ENCODE measurements around the gene GDI2.
"Not testable (repeated sequence)": the region's sequence is repeated elsewhere in the genome, so short reads cannot be mapped to it uniquely, and the experiment has no call there.

The GDI2 gene

DNA sequence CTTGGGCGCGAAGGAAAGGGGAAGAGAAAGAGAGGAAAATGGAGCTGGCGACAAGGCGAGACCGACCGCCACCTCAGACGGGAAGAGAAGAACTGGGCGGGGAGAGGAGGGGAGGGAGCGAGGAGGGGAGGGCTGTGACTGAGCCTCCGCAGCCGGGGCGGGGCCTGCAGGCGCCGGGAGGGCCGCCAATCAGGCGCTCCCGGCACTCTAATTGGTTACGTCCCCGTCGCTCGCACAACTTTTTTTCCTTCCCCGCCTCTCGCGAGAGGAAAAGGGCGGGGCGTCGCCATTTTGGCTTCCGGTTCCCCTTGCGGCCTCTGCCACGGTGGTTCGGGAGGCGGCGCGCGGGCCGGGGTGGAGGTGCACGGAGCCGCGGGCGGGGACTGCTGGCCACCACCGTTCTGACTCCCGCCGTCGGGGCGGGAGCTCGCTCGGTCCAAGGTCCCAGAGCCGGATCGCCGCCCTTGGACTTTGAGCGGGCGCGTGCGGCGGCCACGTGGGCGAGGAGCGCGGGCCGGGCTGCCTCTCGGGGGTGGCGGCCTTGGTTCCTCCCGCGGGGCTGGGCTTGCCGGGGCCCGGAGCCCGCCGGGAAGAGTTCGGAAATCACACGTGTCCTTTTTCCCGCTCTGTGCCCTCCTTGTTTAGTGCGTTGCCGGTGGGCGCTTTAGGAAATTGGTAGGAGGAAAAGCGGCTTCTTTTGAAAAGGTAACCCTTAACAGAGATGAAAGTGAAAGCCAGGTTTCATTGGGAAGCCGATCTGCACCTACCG, at the start of gene GDI2:
TSS of gene GDI2 (minus strand) at position 94 of the 769 bp plus-strand sequence. CDS start 176 bp downstream, outside the sequence.
- peak; percentile 91 for DNase-seq

DNA sequence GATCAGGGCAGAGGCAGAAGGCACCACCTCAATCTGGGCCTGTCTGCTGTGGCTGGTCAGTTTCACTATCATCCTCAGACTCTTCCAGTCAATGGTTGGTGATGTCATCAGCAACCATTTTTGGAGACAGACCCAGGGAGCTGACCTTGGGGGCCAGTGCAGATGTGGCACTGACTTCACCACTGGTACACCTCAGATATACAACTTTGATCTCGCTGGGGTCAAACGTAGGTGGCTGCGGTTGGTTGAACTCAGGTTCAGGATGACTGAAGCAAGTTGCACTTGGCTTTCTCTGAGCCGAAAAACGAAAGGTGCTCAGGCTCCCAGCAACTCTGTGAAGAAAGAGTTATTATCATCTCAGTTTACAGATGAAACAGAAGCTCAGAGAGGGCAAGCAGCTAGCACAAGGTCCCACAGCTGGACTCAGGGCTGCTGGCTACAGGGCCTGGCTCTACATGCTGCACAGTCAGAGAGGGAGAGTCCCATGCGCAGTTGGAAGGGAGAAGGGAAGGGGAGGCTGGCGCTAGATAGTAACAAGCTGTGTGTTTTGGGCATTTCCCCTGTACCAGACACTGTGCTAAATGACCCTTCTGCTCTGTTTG, 49.2 kb upstream of the GDI2 start:
- DNase-seq = no peak

DNA sequence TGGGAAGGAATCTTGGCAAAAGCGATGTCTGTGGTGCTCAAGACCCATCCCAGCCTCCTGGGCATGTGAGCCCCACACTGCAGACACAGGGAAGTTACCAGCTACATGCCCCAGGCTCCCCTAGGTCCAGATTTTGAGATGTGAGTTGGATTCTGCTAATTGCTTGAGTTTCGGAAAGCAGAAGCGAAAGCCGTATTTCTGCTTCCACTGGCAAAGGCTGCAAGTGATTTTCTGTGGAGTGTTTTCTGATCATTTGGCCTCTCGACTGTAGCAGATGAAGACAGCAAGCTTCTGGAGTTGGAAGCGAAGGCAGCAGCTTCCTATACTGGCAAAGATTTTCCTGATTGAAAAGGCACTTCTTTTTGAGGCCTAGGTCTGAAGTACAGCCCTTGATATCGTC, 46.8 kb upstream of the GDI2 start:
- no peak for DNase-seq

DNA sequence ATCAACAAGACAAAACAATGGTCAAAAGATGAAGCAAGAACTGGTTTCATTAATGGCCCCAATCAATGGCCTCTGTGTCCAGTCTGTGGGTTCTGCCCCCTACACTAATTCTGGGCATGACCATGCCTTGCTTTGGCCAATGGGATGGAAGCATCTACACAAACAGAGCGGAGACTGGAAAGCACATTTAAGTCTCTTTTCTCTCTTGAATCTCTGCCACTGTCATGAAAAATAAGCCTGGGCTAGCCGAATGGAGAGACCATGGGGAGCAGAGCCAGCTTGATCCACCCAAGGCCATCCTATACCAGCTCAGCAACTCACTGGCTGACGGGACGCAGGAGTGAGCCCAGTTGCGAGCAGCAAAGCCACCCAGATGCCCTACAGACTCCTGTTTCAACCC, 45.6 kb upstream of the GDI2 start:
- DNase-seq = no peak

DNA sequence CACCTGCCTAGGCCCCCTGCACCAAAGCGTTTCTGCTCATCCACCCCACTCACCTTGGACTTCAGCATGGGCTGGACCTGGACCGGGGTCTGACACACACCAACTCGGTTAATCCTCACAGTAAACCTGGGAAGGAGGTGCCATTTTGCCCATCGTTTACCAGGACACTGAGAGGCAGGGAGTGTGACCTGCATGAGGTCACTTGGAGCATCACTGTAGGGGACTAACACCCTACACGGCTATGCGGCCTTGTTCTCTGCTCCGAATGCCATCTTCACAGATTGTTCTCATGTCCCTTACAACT, 43.4 kb upstream of the GDI2 start:
- no peak for DNase-seq

DNA sequence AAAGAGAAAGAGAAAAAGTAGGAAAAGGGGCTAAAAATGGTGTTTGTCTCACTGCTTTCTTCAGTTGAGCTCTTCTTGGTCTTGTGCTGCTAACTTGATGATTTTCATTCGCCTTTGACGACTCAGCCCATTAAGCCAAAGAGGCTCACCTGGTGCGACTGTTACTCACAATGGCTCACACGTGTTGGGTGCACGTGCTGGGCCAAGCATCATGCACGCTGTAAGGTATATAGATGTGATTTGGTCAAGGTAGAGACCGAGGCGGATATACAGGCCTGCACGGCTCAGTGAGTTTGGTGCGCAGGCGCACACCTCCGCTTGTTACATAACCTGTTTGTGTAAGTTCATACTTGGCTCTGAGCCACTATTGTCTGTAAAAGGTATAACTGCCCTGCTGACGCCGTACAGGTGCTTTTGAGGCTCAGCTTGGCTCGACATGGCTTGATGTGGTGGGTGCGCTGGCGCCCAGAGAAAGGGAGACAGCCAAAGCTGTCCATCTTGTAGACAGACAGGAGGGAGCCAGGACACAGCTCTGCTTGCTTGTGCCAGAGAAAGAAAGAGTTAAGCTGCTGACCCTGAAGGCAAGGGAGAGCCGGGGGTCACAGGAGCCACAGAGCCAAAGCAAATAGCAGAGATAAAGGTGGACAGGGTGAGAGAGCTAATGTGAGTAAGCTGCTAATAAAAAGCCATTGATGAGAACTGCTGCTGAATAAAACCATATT, 42.9 kb upstream of the GDI2 start:
- no peak for DNase-seq

DNA sequence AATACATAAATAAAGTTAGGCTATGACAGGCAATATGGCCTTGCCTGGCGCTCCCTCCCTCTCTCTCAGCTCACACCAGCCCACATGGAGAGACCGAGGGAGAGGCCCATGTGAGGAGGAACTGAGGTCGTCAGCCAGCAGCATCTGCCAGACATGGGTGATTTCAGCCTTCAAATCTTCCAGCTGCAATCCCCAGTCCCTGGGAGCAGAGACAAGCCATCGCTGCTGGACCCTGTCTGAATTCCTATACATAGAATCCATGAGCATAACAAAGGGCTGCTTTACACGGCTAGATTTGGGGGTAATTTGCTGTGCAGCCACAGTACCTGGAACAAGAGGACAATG, 40.9 kb upstream of the GDI2 start:
- no peak for DNase-seq

DNA sequence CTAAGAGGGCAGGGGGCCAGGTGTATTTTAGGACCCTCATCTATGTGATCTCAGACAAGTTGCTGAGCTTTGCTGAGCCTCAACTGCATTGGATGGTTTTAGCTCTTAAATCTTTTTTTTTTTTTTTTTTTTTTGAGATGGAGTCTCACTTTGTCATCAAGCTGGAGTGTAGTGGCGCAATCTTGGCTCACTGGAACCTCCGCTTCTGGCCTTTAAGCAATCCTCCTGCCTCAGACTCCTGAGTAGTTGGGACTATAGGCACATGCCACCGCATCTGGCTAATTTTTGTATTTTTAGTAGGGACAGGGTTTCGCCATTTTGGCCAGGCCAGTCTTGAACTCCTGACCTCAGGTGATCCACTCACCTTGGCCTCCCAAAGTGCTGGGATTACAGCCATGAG, 33.4 kb upstream of the GDI2 start:
- not testable (repeated sequence) for DNase-seq

DNA sequence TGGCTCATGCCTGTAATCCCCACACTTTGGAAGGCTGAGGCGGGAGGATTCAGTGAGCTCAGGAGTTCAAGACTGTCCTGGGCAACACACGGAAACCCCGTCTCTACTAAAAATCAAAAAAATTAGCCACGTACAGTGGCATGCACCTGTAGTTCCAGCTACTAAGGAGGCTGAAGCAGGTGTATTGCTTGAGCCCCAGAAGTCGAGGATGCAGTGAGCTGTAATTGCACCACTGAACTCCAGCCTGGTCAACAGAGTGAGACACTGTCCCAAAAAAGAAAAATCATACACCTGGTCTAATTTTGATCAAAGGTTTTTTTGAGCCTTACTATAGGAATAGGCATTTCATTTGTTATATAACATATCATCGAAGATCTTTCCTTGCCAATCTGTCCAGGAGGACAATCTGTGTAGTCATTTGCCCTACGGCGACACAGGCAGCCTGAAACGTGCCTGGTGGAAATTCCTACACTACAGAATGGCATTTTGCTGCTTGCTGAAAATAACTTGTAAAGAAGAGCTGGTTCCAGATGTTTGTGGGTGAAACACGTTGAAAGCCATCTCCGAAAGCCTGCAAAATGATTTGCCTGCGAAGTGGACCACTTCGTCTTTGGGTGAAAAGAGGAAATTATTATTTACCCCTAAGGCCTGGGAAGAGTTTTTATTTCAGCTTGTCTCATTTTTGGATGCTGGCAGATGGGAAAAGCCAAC, 31.3 kb upstream of the GDI2 start:
- DNase-seq = no peak

DNA sequence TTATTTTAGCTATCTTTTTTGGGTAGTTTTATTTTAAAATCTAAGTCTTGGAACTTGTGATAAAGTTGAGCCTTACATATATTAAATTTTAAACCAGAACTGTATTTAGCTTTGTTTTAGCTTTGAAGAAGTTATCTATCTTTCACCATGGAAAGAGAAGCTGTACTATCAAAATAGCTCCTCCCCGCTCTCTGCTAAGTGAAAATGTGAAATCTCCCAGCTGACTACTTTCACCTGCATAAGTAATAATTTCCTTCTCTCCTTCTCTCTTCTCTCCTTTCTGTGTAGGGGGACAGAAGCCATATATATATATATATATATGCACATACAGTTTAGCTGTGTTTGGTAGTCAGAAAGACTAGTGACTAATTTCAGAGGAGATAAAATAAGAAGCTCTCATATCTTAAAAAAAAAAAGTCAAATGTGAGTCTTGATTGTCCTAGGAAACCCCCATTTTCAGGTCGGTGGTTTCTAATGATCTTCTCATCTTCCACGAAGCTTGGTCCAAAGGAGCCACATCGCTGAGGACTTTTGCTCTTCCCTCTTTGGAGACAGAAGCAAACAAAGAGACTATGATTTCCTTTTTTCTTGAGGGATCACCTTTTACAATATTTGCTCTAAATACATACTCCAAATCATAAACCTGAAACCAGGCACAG, 30.6 kb upstream of the GDI2 start:
- no peak for DNase-seq

DNA sequence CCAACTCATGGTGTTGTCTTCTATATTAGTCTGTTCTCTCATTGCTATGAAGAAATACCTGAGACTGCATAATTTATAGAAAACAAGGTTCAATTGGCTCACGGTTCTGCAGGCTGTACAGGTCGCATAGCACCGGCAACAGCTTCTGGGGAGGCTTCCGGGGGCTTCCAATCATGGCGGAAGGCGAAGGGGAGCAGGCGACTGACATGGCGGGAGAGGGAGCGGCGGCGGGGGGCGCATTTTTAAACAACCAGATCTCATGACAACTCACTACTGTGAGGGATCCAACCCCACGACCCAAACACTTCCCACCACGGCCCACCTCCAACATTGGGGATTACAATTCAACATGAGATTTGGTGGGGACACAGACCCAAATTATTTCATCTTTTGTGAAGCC, 28.7 kb upstream of the GDI2 start:
- DNase-seq = no peak

DNA sequence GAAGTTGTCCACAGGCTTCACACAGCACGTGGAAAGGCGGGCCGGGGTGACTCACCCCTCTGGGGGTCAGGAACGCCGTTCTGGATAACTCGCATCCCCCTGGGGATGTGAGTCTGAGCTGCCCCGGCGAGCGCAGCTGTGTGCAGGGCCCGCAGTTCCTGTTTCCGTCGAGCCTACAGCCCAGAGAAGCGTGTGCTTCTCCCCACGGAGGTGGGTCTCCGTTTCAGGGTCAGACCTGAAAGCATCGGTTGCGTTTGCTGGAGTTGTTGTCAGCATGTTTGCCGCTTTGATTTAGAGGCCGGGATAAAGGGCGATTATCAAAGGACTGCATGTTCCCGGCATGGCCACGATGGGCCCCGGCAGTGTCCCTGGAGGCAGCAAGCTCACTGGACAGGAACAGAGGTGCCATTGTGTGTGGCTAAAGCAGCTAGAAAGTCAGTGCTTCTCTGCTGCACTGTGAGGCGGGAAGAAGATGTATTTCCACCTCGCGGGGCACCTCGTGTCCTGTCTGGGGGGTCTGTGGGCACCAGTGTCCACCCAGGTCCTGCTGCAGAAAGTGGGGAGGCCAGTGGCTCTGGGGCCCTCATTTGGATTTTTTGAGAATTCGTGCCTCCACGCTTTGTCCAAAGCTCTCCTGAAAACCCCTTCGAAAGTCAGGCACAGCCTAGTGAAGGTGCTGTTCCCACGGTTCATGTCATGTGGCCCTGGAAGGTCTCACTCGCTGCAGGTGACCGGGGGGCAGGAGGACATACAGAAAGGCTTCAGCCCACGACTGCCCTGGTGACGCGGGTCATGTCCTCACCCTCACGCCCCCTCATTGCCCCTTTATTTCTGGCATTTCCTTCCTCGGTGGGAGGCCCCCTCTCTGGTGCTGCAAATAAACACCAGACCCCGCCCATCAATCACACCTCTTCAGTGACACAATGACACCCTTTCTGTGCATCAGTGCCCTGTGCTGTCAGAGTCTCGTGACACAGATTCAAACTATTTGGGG, 27.4 kb upstream of the GDI2 start:
- DNase-seq = no peak

DNA sequence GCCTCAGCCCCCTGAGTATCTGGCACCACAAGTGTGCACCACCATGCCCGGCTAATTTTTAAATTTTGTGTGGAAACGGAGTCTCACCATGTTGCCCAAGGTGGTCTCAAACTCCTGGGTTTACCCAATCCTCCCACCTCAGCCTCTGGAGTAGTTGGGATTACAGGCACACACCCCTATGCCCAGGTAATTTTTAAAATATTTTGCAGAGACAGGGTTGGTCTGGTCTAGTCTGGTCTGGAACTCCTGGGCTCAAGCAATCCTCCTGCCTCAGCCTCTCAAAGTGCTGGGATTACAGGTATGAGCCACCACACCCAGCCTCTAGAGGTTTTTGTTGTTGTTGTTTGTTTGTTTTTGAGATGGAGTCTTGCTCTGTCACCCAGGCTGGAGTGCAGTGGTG, 22.9 kb upstream of the GDI2 start:
- not testable (repeated sequence) for DNase-seq

DNA sequence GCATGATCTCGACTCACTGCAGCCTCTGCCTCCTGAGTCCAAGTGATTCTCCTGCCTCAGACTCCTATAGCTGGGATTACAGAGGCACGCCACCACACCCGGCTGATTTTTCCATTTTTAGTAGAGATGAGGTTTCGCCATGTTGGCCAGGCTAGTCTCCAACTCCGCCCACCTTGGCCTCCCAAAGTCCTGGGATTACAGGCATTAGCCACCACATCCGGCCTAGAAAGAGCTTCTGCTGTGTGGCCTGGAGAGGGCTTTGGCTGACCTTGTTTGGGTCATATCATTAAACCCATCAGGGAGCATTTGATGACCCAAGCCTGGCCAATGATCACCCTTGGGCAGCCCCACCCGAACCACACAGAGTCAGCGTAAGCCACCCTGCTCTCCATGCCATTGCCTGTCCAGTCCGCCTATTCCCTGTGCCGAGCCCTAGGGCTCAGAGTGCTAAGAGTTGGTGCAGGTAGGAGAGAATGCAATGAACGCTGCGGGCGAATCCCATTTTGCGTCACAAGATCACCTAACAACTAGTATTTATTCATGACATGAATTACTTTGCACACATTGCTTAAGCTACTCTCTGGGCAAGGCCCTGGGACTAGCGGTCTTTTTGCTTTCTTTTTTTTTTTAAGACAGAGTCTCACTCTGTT, 22.3 kb upstream of the GDI2 start:
- DNase-seq = no peak

DNA sequence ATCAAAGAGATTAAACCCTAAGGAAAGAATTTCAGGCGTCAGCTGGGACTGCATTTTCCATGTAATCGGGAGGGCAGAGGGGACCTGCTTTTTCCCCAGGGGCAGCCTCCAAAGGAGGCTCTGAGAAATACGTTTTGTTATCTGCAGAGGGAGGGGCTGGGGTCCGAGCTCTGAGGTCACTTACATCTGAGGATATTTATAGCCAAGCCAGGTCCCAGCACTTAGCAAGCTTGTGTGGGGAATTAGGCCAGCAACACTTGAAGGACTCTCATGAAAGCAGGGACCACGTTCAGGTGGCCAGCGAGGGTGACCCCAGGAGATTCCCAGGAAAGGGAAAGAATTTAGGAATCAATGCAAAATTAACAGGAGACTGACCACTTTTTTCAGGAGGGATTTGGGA, 20.6 kb upstream of the GDI2 start:
- DNase-seq = no peak

DNA sequence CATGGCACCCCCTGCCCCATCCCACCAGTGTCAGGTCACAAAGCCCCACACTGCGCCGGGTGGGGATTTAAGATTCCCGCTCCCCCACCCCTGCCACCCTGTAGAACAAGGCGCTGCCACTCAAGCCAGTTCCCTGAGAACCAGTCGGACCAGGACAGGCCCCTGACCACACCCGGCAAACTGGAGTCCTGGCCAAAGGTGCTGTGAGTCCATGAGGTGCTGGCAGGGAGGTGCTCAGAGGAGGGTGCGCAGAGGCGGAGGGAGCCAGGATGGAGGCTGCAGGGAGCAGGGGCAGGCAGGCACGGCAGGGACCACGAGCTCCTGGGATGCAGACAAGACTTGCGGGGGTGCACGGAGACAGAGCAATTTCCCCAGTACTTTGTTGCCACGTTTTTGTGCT, 19.7 kb upstream of the GDI2 start:
- DNase-seq = no peak

DNA sequence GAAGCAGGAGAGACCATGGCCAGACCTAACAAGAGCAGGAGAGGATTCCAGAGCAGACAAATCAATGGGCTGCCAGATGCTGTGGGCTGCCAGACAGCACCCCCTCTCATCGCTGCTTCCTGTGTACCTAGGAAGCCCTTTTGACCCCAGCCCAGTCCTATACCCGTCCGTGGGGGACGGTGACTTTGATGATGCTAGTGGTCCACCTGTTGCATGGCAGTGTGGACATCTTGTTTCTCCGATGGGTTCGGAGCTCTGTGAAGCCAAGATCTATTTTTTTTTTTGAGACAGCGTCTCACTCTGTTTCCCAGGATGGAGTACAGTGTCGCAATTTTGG, 18.2 kb upstream of the GDI2 start:
- no peak for DNase-seq

DNA sequence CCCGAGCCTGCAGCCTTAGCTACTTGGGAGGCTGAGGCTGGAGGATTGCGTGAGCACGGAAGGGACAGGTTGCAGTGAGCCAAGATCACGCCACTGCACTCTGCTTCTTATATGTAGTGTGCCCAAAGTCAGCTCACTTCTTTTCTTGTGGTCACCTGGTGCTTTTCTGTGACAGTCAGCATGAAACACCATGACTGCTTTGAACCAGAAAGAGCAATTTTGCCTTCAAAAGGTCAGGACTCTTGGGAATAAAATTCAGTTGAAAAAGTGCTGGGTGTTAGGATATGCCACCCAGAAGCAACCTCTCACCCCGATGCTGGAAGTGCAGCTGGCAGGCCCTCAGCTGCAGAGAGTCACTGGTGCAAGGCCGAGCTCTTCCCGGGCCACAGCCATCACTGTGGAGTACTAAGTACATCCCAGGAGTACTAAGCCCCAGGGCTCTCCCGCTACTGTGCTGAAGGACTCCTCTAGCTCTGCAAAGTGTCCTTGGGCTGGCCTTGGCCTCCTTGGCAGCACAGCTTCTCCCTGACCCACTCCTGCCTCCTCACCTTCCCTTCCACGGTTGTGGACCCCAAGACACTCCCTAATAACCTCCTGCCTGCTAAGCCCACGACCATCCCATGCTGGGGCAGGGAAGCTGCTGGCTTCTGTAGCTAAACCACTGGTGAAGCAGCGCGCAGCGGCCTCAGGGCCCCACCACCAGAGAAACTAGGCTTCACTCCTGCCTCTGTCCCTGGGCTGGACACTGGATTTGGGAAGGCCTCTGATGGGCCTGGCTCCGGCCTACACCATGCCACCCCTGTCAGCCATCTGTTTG, 17.6 kb upstream of the GDI2 start:
- no peak for DNase-seq

DNA sequence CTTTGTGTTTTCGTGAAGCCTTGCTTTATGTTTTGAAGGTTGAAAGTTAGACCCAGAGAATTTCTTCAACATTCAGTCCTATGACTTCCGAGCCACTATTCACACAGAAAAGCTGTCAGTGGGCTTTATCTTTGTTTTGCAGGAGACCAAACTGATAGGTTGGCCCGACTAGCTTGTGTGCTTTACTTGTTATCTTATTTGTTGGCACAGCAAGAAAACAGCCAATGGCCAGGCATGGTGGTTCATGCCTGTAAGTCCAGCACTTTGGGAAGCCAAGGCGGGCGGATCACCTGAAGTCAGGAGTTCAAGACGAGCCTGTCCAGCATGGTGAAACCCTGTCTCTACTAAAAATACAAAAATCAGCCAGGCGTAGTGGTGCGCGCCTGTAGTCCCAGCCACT, 16.0 kb upstream of the GDI2 start:
- no peak for DNase-seq

DNA sequence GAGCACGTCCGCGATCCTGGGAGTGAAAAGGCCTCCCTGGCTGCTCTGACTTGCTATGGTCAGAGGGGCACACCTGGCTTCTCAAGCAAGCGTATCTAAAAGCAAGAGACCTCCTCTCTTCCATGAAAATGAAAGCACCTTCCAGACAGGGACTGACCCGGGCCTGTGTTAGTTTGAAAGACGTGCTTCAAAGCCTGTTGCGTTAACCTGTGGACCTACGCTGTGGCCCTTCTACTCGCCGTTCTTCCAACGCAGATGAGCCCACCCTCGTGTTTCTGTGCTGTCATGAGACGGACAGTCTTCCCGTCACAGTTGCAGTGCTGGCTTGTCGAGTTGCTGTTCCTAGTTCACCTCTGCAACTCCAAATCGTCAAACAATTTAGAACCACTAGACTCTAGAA, 15.5 kb upstream of the GDI2 start:
- DNase-seq = no peak

DNA sequence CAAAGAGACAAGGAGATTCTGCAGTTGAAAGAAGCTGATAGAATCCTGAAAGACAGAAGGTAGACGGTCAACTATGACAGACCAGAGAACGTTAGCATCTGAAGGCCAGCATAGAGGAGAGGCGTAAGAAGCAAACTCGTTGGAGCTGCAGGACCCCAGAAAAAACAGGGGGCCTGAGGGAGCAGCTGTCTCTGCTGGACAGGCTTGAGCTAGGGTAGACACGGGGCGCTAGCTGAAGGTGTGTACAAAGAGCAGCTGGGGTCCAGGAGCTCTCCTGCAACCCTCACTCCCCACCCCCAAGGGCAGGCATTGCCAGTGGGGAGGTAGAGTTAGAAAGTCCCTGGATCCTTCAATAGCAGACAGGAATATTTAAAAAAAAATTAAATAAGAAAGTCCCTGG, 14.6 kb upstream of the GDI2 start:
- no peak for DNase-seq
